Neural progenitor cell (in vitro differentiated cells): ENCODE data around the gene ERBIN.

ENCODE experiments used
- EZH2 ChIP-seq: fragments of 200-600 bp; sonication (generic); IDR thresholded peaks from 2 replicates; pipeline ENCODE4 v1.6.1; 2017; ENCODE audit warnings: antibody characterized with exemption, mild to moderate bottlenecking, moderate library complexity
- TF ChIP-seq, protein P1 (sequence below): fragments of 200-600 bp; sonication (generic); IDR thresholded peaks from 2 replicates; pipeline ENCODE4 v1.5.1; 2017; ENCODE audit warnings: antibody characterized with exemption, mild to moderate bottlenecking

- TF ChIP-seq, protein P1, sequence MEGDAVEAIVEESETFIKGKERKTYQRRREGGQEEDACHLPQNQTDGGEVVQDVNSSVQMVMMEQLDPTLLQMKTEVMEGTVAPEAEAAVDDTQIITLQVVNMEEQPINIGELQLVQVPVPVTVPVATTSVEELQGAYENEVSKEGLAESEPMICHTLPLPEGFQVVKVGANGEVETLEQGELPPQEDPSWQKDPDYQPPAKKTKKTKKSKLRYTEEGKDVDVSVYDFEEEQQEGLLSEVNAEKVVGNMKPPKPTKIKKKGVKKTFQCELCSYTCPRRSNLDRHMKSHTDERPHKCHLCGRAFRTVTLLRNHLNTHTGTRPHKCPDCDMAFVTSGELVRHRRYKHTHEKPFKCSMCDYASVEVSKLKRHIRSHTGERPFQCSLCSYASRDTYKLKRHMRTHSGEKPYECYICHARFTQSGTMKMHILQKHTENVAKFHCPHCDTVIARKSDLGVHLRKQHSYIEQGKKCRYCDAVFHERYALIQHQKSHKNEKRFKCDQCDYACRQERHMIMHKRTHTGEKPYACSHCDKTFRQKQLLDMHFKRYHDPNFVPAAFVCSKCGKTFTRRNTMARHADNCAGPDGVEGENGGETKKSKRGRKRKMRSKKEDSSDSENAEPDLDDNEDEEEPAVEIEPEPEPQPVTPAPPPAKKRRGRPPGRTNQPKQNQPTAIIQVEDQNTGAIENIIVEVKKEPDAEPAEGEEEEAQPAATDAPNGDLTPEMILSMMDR, result no peak
- TF ChIP-seq EZH2, result no peak
Measured at GRCh38 chr5:66039296-66039695, 112.9 kb downstream of the ERBIN start.
